ENCODE data around the gene FADS2. TPM values are rescaled to one million over a fixed set of nuclear protein-coding genes. Genes with fewer than 3 reads are reported as not detected.

The FADS2 gene
- polyA plus RNA-seq, 12 donors: 64.3 to 172 (median 87.3) TPM; not detected in 1

DNA sequence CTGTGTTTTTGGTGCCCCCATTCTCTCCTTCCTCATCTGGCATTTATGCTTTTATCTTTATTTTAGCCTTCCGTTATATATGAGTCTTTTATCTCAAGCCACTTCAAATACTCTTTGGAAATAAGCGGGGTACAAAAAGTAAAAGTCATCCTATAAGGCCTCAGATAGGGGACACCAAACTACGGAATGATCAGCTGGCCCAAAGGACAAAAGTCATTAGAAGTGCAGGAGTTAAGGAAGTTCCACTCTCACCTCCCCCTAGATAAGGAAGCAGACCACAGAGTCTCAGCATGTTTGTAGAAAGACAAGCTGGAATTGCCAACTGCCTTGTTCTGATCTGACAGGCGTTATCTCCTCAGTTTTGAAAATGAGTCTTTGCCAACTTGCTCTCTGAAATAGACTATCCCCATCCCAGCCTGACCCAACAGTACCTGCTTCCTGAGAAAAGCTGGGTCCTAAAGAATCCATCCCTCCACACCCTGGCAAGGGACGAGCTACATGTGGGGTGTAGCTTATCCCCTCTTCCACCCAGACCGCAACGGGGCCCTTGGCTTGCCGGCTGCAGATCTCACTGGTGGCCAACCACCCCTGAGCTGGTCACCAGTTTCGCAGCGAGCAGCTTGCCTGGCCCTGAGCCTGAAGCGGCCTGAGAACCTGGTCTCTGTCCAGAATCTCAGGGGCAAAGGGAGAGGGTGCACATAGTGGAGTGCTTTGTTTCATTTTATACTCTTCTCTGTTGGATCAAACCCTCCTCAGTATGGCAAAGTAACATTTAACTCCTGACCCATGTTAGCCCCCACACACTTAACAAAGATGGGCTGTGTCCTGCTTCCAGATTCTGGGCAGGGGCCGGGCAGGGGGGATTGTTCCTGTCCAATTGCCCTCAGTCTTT, 13.8 kb downstream of the FADS2 start:
- DNase-seq: no peak

DNA sequence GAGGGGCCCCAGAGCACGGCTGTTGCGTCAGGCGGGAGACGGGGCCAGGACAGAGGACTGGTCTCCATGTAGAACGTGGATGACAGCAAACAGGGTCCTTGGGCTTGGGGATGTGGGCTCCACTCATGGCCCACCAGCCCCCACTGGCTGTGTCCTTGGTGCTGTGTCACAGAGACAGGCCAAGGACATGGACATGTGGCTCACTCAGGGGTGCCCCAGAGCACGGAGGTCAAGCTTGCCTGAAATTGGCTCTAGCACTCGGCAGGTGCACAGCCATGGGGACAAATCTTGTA, 14.4 kb downstream of the FADS2 start:
- no peak for DNase-seq

GRCh38 chr11:61844909-61845565, 16.9 kb downstream of the FADS2 start:
- DNase-seq: peak; percentile 64

DNA sequence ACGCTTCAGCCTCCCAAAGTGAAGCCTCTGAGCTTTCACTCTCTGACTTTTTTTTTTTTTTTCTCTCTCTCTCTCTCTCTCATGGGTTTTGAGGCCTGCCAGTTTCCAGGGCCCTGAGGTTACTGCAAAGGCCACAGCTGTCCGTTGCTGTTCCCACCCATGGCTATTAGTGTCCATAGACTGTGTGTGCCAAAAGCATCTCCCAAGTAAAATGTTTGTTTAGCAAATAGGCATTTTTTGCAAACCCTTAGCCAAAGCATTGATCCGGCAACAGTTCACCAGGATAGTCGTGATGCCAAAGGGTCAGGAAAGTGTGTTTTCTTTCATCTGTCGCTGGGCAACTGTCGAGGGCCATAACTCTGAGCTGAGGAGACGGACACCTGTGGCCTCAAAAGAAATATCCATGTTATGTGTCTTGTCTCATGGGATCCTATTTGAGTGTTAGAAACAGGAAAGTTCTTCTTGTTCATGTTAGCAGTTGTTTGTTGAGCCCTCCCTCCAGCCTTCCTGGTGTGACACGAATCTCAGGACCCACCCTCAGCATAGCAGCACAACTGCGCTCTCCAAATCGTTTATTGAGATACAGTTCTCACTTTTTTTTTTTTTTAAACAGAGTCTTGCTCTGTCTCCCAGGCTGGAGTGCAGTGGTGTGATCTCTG, 18.4 kb downstream of the FADS2 start:
- peak; percentile 46 for DNase-seq

- no peak for DNase-seq
Observed at GRCh38 chr11:61847914-61848581, 19.9 kb downstream of the FADS2 start.

DNA sequence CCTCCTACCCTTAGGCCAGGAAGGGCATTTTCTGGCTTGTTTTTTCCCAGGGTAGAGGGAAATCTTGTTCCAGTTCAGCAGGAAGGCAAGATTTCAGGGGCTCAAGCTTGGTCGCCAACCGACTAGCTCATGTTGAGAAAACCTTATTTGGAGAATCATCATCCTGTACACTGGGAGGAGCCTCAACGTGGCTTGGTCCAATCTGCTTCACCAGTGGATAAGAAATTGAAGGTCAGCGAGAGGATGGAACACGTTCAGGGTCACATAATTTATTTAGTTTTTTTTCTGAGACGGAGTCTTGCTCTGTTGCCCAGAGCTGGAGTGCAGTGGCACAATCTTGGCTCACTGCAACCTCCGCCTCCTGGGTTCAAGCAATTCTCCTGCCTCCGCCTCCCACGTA, 20.5 kb downstream of the FADS2 start:
- no peak for DNase-seq

DNA sequence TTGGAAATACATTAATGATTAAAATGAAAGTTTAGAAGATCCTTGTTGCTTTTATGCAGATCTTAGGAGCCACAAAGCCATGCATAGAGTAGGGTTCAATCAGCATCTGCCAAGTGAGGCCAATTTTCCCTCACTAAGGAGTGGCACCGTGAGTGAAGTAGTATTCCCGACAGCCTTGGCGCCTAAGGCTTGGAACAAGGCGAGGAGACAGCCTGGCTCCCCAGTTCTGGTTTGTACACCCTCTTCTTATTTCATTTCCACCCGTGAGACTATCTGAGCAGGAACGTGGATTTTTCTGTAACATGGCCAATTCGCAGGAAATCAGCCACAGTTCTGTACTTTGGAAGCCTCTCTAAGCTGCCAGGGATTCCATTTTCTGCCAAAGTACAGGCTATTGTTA, 22.6 kb downstream of the FADS2 start:
- DNase-seq: no peak

DNA sequence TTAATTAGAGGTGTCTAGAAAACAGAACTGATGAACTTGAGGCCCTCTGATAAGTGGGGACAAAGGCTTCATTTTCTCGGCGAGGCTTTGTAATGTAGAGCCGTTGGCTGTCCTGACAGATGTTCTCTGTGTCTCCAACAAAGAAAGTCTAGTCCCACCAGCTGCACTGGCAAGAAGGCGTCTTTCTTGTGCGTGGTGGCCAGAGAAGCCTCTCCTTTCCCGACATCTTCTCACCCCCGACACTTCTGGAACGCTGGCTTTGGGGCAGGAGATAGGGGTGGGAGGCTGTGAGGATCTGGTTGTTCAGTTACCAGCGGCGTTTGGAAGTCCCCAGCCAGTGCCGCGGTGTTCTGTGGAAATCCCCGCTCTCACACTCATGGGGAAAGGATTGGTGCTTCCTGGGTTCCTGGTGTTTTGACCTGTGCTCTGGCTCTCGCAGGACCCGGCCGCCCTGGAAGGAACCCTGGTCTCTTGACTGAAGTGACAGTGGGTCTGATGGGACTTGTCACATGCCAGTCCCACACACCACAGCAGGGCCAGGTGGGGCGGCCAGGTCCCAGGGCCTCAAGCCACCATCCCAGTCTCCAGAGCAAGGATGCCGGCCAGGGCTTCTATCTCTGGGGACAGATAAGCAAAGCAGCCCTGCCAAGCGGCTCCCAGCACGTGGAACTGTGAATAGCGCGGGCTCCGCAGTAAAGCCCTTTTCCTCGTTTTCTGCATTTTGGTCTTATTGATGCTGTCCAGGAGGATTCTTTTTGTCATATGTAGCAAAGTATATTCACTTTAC, 23.2 kb downstream of the FADS2 start:
- DNase-seq: no peak

- DNase-seq: no peak
Observed at GRCh38 chr11:61851900-61852295, 23.8 kb downstream of the FADS2 start.

DNA sequence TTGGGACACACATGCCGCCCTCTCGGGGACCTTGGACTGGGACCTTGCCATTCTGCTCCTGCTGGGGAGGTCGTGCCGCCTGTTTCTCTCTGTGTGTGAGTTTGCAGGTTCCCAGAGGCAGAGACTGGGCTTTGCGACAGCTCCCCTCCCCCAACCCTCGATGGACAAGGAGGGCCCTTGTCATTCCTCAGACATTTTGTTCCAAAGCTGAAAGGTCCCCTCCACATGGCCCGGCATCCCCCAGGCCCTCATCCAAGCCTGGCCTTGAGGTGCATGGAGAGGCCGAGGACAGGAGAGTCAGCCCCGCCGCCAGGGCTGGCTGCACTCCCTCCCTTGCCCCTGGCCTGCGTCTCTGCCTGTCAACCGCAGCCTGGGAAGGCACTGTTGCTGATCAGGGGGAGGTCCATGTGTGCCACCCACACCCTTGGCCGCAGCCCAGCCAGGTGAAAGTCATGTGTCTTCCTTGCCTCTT, 25.6 kb downstream of the FADS2 start:
- DNase-seq: no peak

DNA sequence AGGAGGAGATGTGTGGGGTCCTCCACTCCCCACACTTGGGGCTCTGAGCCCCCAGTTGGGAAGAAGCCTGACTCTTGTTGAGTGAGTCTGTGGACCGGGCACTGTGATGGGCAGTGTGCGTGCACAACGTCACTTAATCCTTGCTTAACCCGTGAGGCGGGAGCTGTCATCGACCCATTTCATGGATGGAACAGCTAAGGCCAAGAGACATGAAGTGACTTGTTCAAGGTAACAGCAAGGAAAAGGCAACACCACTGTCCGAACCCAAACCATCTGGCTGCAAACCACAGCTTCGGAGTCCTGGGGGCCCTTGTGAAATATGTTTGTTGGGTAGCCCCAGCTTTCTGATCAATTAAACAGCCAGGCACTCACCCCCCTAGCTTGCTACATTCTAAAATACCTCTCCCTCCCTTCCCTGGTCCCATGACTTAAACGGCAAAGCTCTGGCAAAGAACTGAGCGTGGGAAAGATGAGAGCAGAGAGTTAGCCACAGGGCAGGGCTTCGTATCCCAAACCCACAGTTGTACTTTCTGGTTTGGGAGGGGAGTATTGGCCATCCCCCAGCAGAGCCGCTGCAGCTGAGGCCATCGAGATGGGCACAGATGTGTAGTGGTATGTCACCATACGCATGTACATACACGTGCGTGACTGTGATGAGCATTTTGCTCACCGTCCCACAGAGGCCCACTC, 26.3 kb downstream of the FADS2 start:
- DNase-seq: no peak

- no peak for DNase-seq
Observed at GRCh38 chr11:61854966-61855714, 27.0 kb downstream of the FADS2 start.

- no peak for DNase-seq
Observed at GRCh38 chr11:61855939-61856680, 28.0 kb downstream of the FADS2 start.

DNA sequence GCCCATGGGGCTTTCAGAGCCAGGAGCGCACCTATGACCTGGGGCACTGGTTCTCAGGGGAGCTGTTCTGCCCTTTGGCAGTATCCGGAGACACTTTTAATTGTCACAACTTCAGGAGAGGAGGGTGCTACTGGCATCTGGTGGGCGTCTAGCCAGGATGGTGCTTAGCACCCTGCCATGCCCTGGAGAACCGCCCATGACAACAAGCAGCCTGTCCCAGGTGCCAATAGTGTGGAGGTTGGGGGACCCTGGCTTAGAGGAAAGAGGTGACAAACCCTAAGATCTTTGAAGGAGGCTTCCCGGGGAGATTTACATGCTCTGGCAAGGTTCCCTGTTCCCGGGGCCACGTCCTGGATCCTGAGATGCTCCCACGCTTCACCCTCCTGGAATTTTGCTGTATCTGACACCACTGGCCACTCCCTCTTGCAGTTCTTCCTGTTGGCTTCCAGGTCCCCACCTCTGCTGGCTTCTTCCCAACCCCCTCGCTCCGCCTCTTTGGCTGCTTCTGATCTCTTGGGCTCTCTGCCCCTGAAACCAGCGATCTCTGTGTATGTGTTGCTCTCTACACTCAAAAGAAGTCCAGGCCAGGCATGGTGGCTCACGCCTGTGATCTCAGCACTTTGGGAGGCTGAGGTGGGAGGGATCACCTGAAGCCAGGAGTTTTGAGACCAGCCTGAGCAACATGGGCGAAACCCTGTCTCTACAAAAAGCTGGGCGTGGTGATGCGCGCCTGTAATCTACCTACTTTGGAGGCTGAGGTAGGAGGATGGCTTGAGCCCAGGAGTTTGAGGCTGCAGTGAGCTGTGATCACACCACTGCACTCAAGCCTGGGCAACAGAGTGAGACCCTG, 32.2 kb downstream of the FADS2 start:
- no peak for DNase-seq

GRCh38 chr11:61861634-61862033, 33.5 kb downstream of the FADS2 start:
- DNase-seq: no peak

DNA sequence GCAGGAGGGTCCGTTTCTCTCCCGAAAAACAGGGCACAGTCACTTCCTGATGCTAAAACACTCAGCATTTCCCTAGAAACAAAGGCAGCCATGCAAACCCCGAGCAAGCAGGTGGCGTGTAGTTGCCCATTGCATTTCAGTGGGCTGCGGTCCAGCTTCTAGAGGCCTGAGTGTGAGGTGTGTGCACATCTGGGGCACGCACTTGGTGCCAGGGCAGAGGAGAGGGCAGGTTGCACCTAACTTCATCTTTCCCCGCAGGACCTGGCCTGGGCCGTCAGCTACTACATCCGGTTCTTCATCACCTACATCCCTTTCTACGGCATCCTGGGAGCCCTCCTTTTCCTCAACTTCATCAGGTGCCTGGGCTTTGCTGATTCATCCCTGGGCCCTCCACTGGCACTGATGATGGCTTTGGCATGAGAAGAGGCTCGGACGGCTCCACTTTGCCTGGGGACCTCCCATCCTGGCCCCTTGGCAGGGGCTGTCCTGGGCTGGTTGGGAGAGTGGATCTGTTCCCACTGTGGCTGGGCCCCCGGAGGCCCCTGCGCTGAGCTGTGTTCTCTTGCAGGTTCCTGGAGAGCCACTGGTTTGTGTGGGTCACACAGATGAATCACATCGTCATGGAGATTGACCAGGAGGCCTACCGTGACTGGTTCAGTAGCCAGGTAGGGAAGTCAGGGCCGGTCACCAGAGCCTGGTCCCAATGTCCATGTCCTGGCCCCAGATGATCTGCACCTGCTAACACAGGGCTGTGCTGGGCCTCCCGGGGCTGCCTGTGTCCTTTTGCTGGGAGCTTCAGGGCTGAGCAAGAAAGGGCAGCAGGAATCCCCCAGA, 34.8 kb downstream of the FADS2 start:
- DNase-seq: no peak

GRCh38 chr11:61863548-61864081, 35.5 kb downstream of the FADS2 start:
- DNase-seq: no peak
